Hematopoietic multipotent progenitor cell treated with erythropoietin and hydrocortisone succinate and interleukin-3 and kit ligand, for 4 days (in vitro differentiated cells): ENCODE data around the gene CCR7.
A peak's percentile ranks its signal among the peaks of the same experiment; 100 is the strongest.

Experiments
- DNase-seq: peaks from one replicate; pipeline ENCODE4 v3.0.0-alpha.2; 2015

The CCR7 gene

GRCh38 chr17:40533896-40534295 is 31.4 kb downstream of the CCR7 start:
- DNase-seq, result no peak

- DNase-seq, result no peak
Observed at GRCh38 chr17:40532520-40533253, 32.6 kb downstream of the CCR7 start.

- no peak for DNase-seq
Observed at GRCh38 chr17:40531051-40531991, 34.0 kb downstream of the CCR7 start.

GRCh38 chr17:40530531-40530994 is 34.7 kb downstream of the CCR7 start:
- DNase-seq, result no peak

GRCh38 chr17:40529991-40530390 is 35.3 kb downstream of the CCR7 start:
- no peak for DNase-seq

GRCh38 chr17:40528692-40529417 is 36.4 kb downstream of the CCR7 start:
- no peak for DNase-seq

- no peak for DNase-seq
Observed at GRCh38 chr17:40526668-40527067, 38.6 kb downstream of the CCR7 start.

- DNase-seq, result no peak
Observed at GRCh38 chr17:40525294-40525693, 40.0 kb downstream of the CCR7 start.

- DNase-seq, result no peak
Observed at GRCh38 chr17:40524243-40524965, 40.9 kb downstream of the CCR7 start.

GRCh38 chr17:40522961-40523310 is 42.3 kb downstream of the CCR7 start:
- DNase-seq, result no peak

- no peak for DNase-seq
Observed at GRCh38 chr17:40522250-40522960, 42.9 kb downstream of the CCR7 start.

- DNase-seq, result no peak
Observed at GRCh38 chr17:40520991-40521453, 44.2 kb downstream of the CCR7 start.

- no peak for DNase-seq
Observed at GRCh38 chr17:40519089-40519775, 46.0 kb downstream of the CCR7 start.

GRCh38 chr17:40518401-40519088 is 46.7 kb downstream of the CCR7 start:
- no peak for DNase-seq

- no peak for DNase-seq
Observed at GRCh38 chr17:40517981-40518380, 47.3 kb downstream of the CCR7 start.

GRCh38 chr17:40517286-40517662 is 48.0 kb downstream of the CCR7 start:
- DNase-seq, result no peak

GRCh38 chr17:40516581-40517285 is 48.5 kb downstream of the CCR7 start:
- DNase-seq, result peak; percentile 94

- DNase-seq, result no peak
Observed at GRCh38 chr17:40515491-40516041, 49.7 kb downstream of the CCR7 start.

- DNase-seq, result no peak
Observed at GRCh38 chr17:40515011-40515410, 50.3 kb downstream of the CCR7 start.
